Measurements from ENCODE around the gene DNAAF2. TPM values are rescaled to one million over a fixed set of nuclear protein-coding genes. Genes with fewer than 3 reads are reported as not detected.

Gene DNAAF2
- 5.5 and 10.6 TPM in 2 replicates for total RNA-seq

GRCh38 chr14:49634547-49635334 lies at the start of gene DNAAF2:
DNAAF2 (minus strand) TSS chr14:49635244; CDS start chr14:49635149, 95 bp downstream.

GRCh38 chr14:49620182-49621113 lies 14.6 kb downstream of the DNAAF2 start, which contains the start of the genes MGAT2 and RPL36AL:
MGAT2 (plus strand) TSS chr14:49620799; CDS start chr14:49621269, 470 bp downstream.
RPL36AL (minus strand) TSS chr14:49620626; CDS start chr14:49619104, 1,522 bp downstream.

GRCh38 chr14:49598485-49599300 lies 36.4 kb downstream of the DNAAF2 start, which contains the start of gene LRR1:
LRR1 (plus strand) TSS chr14:49598940; CDS start chr14:49599021, 81 bp downstream.

GRCh38 chr14:49585803-49586672 lies 49.0 kb downstream of the DNAAF2 start, which contains the start of gene RPS29:
RPS29 (minus strand) TSS chr14:49586380; CDS start chr14:49586346, 34 bp downstream.

Other genes starting within 250 kb of the DNAAF2 start
- 8,490 and 21,435 TPM in 2 replicates for gene RPS29, start 48.9 kb downstream of the DNAAF2 start, total RNA-seq
- gene LRR1, start 36.3 kb downstream of the DNAAF2 start, total RNA-seq, result 12.5 and 20.6 TPM in 2 replicates
- 205 and 208 TPM in 2 replicates for gene RPL36AL, start 14.6 kb downstream of the DNAAF2 start, total RNA-seq
- gene MGAT2, start 14.4 kb downstream of the DNAAF2 start, total RNA-seq, result 33.8 and 78.5 TPM in 2 replicates
- gene POLE2, start 53.0 kb upstream of the DNAAF2 start, total RNA-seq, result 3.9 and 25.7 TPM in 2 replicates
- gene KLHDC1, start 57.9 kb upstream of the DNAAF2 start, total RNA-seq, result 0.65 and 2.2 TPM in 2 replicates
- gene KLHDC2, start 132.9 kb upstream of the DNAAF2 start, total RNA-seq, result 34.3 and 42.9 TPM in 2 replicates
- 15.9 and 23.5 TPM in 2 replicates for gene NEMF, start 217.5 kb upstream of the DNAAF2 start, total RNA-seq